B cell (primary cell): ENCODE data around the gene RARS2.

Experiments
- CTCF ChIP-seq: fragments of 200-600 bp; IDR thresholded peaks from one replicate; pipeline ENCODE4 v1.8.0; 2022; ENCODE audit warnings: antibody characterized with exemption, mild to moderate bottlenecking
- EZH2 ChIP-seq: IDR thresholded peaks from 2 replicates; pipeline ENCODE4 v1.6.1; 2012; ENCODE audit warnings: borderline replicate concordance, low read depth, mild to moderate bottlenecking, moderate library complexity, low read length; ENCODE audit not compliant: insufficient read depth, poor library complexity, severe bottlenecking

- no peak for TF ChIP-seq CTCF
- TF ChIP-seq EZH2: no peak
Observed at GRCh38 chr6:87487555-87487954, 102.2 kb downstream of the RARS2 start.
